ENCODE data around the gene ARPC5. TPM values are rescaled to one million over a fixed set of nuclear protein-coding genes. Genes with fewer than 3 reads are reported as not detected.
A peak's percentile ranks its signal among the peaks of the same experiment; 100 is the strongest.

ARPC5 gene
- total and polyA plus RNA-seq, 2 experiments from 2014 or later: 144 to 183 TPM

GRCh38 chr1:183604038-183604808 lies 31.4 kb downstream of the ARPC5 start:
- DNase-seq (ENCODE audit: low spot score): no peak
- peak overlapping the region; percentile 83 for H3K27ac ChIP-seq
- 65% methylated on average over 10 of the region's 10 CpGs for WGBS (ENCODE audit: low lambda C conversion rate, missing lambda C conversion rate)

DNA sequence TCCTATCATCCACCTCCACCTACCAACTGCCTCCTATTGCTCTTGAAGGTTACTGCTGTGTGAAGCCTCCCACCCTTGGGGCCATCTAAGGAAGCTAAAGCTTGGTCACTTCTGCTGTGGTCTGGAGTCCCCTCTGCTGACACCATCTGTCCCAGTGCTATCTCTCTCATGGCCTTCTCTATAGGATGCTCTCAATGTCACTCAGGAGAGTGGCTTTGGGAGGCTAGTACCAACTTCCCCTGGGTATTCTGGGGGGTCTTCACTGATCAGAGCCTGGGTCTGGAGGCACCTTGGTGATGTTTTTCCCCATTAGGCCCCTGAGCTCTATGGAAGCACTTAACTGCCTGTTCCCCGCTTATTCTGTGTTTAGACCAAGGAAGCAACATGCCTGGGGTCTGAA lies 33.1 kb downstream of the ARPC5 start:
- Histone ChIP-seq H3K36me3 (replicated peaks; ENCODE audit: insufficient read depth, low read depth) (no peaks in the 10 kb centered on the region), H4K20me1 (ENCODE audit: insufficient read depth, poor library complexity, severe bottlenecking) (no peaks in the 10 kb centered on the region), H3K4me2 (no peak overlapping the region), H3K27me3 (no peaks in the 10 kb centered on the region), H3K9me2 (replicated peaks; ENCODE audit: insufficient read depth) (no peaks in the 10 kb centered on the region), H3K79me2 (no peaks in the 10 kb centered on the region), H3K4me3 (no peak overlapping the region), H3K4me1 (ENCODE audit: insufficient read depth) (peaks cover 5% of the 10 kb centered on the region), H3K9me3 (ENCODE audit: low read depth) (no peaks in the 10 kb centered on the region), H3K27ac (peak overlapping the region; percentile 73), H2AFZ (no peak overlapping the region)
- no peak for DNase-seq (ENCODE audit: low spot score)
- no peak for TF ChIP-seq EZH2phosphoT487 (IDR thresholded peaks at IDR 0.05; ENCODE audit: low read depth, severe bottlenecking, unreplicated experiment)
- no peak for TF ChIP-seq CTCF (IDR thresholded peaks at IDR 0.05; ENCODE audit: poor library complexity)
- WGBS (ENCODE audit: low lambda C conversion rate, missing lambda C conversion rate): 100% methylated on average over 1 of the region's 1 CpG

More at GRCh38 chr1:183604038-183604808, 31.4 kb downstream of the ARPC5 start:
- Histone ChIP-seq H3K4me1 (ENCODE audit: insufficient read depth) (no peaks in the 10 kb centered on the region), H3K27me3 (no peaks in the 10 kb centered on the region), H2AFZ (no peak overlapping the region), H3K9me3 (ENCODE audit: low read depth) (no peaks in the 10 kb centered on the region), H3K79me2 (no peaks in the 10 kb centered on the region), H3K4me3 (no peak overlapping the region), H3K36me3 (replicated peaks; ENCODE audit: insufficient read depth, low read depth) (no peaks in the 10 kb centered on the region), H3K9me2 (replicated peaks; ENCODE audit: insufficient read depth) (no peaks in the 10 kb centered on the region), H4K20me1 (ENCODE audit: insufficient read depth, poor library complexity, severe bottlenecking) (no peaks in the 10 kb centered on the region), H3K4me2 (no peak overlapping the region)
- TF ChIP-seq EZH2 (IDR thresholded peaks at IDR 0.05; ENCODE audit: borderline replicate concordance) (no peak), EZH2phosphoT487 (IDR thresholded peaks at IDR 0.05; ENCODE audit: low read depth, severe bottlenecking, unreplicated experiment) (no peak), CTCF (IDR thresholded peaks at IDR 0.05; ENCODE audit: poor library complexity) (no peak)

- 98% methylated on average over 3 of the region's 3 CpGs for WGBS (ENCODE audit: low lambda C conversion rate, missing lambda C conversion rate)
- Histone ChIP-seq H2AFZ (no peak overlapping the region), H3K4me2 (no peak overlapping the region), H3K27me3 (no peaks in the 10 kb centered on the region), H3K79me2 (no peaks in the 10 kb centered on the region), H3K27ac (no peak overlapping the region), H3K4me3 (no peak overlapping the region), H3K9me2 (replicated peaks; ENCODE audit: insufficient read depth) (no peaks in the 10 kb centered on the region), H4K20me1 (ENCODE audit: insufficient read depth, poor library complexity, severe bottlenecking) (no peaks in the 10 kb centered on the region), H3K9me3 (ENCODE audit: low read depth) (no peaks in the 10 kb centered on the region), H3K36me3 (replicated peaks; ENCODE audit: insufficient read depth, low read depth) (no peaks in the 10 kb centered on the region), H3K4me1 (ENCODE audit: insufficient read depth) (peaks cover 5% of the 10 kb centered on the region)
- DNase-seq (ENCODE audit: low spot score): no peak
- TF ChIP-seq CTCF (IDR thresholded peaks at IDR 0.05; ENCODE audit: poor library complexity) (no peak), EZH2 (IDR thresholded peaks at IDR 0.05; ENCODE audit: borderline replicate concordance) (no peak), EZH2phosphoT487 (IDR thresholded peaks at IDR 0.05; ENCODE audit: low read depth, severe bottlenecking, unreplicated experiment) (no peak)
Observed at GRCh38 chr1:183600634-183601033, 34.9 kb downstream of the ARPC5 start.

Data from hepatocyte (in vitro differentiated cells).